Mesenchymal stem cell (in vitro differentiated cells and primary cell): ENCODE data around the gene GSTK1.

Experiments
- DNase-seq: peaks from one replicate; pipeline ENCODE4 v3.0.0-alpha.2; 2013
- H2AFZ ChIP-seq: one replicate; pipeline ENCODE4 v1.6.1; 2013; ENCODE audit warnings: low read depth, mild to moderate bottlenecking, control low read depth, inconsistent platforms, low read length, moderate library complexity
- H2AK5ac ChIP-seq: 2 replicates; pipeline ENCODE4 v1.6.1; 2013; ENCODE audit warnings: low read length, moderate library complexity, mild to moderate bottlenecking, inconsistent platforms; ENCODE audit not compliant: severe bottlenecking
- H2BK120ac ChIP-seq: one replicate; pipeline ENCODE4 v1.6.1; 2013; ENCODE audit warnings: low read depth, mild to moderate bottlenecking, inconsistent platforms, low read length, moderate library complexity
- H2BK12ac ChIP-seq, 2 experiments: one replicate each; pipeline ENCODE4 v1.6.1; 2013; ENCODE audit warnings: inconsistent platforms in 2 of 2, low read length in 2 of 2, mild to moderate bottlenecking in 2 of 2, moderate library complexity in 2 of 2, control low read depth in 1 of 2
- H2BK15ac ChIP-seq: one replicate; pipeline ENCODE4 v1.6.1; 2013; ENCODE audit warnings: mild to moderate bottlenecking, low read depth, inconsistent platforms; ENCODE audit not compliant: poor library complexity, severe bottlenecking
- H2BK5ac ChIP-seq: 2 replicates; pipeline ENCODE4 v1.6.1; 2013; ENCODE audit warnings: low read depth, mild to moderate bottlenecking, low read length, control low read depth, inconsistent platforms; ENCODE audit not compliant: poor library complexity, severe bottlenecking
- H3K14ac ChIP-seq, 2 experiments: one replicate each; pipeline ENCODE4 v1.6.1; 2013; ENCODE audit warnings: inconsistent platforms in 2 of 2, low read length in 2 of 2, control low read depth in 1 of 2, mild to moderate bottlenecking in 1 of 2, moderate library complexity in 1 of 2
- H3K18ac ChIP-seq, 2 experiments: one replicate each; pipeline ENCODE4 v1.6.1; 2013; ENCODE audit warnings: inconsistent platforms in 2 of 2, low read length in 2 of 2, control low read depth in 1 of 2, low read depth in 1 of 2, mild to moderate bottlenecking in 1 of 2
- H3K23ac ChIP-seq, 2 experiments: one replicate each; pipeline ENCODE4 v1.6.1; 2013; ENCODE audit warnings: inconsistent platforms in 2 of 2, low read length in 2 of 2, mild to moderate bottlenecking in 2 of 2, moderate library complexity in 2 of 2, control low read depth in 1 of 2
- H3K27ac ChIP-seq: 2 replicates; pipeline ENCODE4 v1.5.1; 2013; ENCODE audit warnings: mild to moderate bottlenecking, moderate library complexity, low read length, control low read depth, inconsistent platforms; ENCODE audit not compliant: poor library complexity, severe bottlenecking
- H3K27me3 ChIP-seq, 2 experiments: 2 replicates each; pipeline versions ENCODE4 v1.6.1 to v1.7.0; 2013; ENCODE audit warnings: low read length in 2 of 2, mild to moderate bottlenecking in 2 of 2, moderate library complexity in 2 of 2, control low read depth in 1 of 2, inconsistent platforms in 1 of 2; ENCODE audit not compliant: control insufficient read depth in 1 of 2, insufficient read depth in 1 of 2
- H3K36me3 ChIP-seq, 2 experiments: 2 replicates each; pipeline versions ENCODE4 v1.6.1 to v1.7.0; 2013; ENCODE audit warnings: low read length in 2 of 2, control low read depth in 1 of 2, inconsistent platforms in 1 of 2, low read depth in 1 of 2, mild to moderate bottlenecking in 1 of 2; ENCODE audit not compliant: insufficient read depth in 2 of 2, control insufficient read depth in 1 of 2
- H3K4ac ChIP-seq, 2 experiments: one replicate each; pipeline ENCODE4 v1.6.1; 2013; ENCODE audit warnings: inconsistent platforms in 2 of 2, low read length in 2 of 2, mild to moderate bottlenecking in 2 of 2, moderate library complexity in 2 of 2, control low read depth in 1 of 2, low read depth in 1 of 2
- H3K4me1 ChIP-seq: 2 replicates; pipeline ENCODE4 v1.6.1; 2013; ENCODE audit warnings: low read depth, low read length, control low read depth; ENCODE audit not compliant: control insufficient read depth, insufficient read depth
- H3K4me2 ChIP-seq: 2 replicates; pipeline ENCODE4 v1.6.1; 2013; ENCODE audit warnings: low read length, mild to moderate bottlenecking, inconsistent platforms; ENCODE audit not compliant: poor library complexity, severe bottlenecking
- H3K4me3 ChIP-seq, 2 experiments: 2 replicates each; pipeline versions ENCODE4 v1.5.1 to v1.7.0; 2013; ENCODE audit warnings: low read length in 2 of 2, mild to moderate bottlenecking in 2 of 2, control low read depth in 1 of 2, low read depth in 1 of 2; ENCODE audit not compliant: insufficient read depth in 1 of 2
- H3K79me1 ChIP-seq: replicated peaks from 2 replicates; pipeline ENCODE4 v1.6.1; 2013; ENCODE audit warnings: mild to moderate bottlenecking, control low read depth, low read length, inconsistent platforms; ENCODE audit not compliant: poor library complexity, severe bottlenecking
- H3K9ac ChIP-seq: 2 replicates; pipeline ENCODE4 v1.7.0; 2013; ENCODE audit warnings: mild to moderate bottlenecking, low read length, moderate library complexity
- H3K9me3 ChIP-seq: 2 replicates; pipeline ENCODE4 v1.7.0; 2013; ENCODE audit warnings: mild to moderate bottlenecking, low read length; ENCODE audit not compliant: control insufficient read depth
- H4K8ac ChIP-seq: one replicate; pipeline ENCODE4 v1.6.1; 2013; ENCODE audit warnings: inconsistent platforms, mild to moderate bottlenecking, low read length, moderate library complexity
- H4K91ac ChIP-seq: one replicate; pipeline ENCODE4 v1.6.1; 2013; ENCODE audit warnings: mild to moderate bottlenecking, low read length, inconsistent platforms
- WGBS: methylation state at CpG from one replicate; pipeline ENCODE4 v1.1.7; 2013; ENCODE audit warnings: mixed read lengths; 5-methylcytosine and 5-hydroxymethylcytosine counted together

GSTK1 gene

GRCh38 chr7:143299346-143299745 is 36.1 kb downstream of the GSTK1 start:
- no peak overlapping the region for H2BK12ac ChIP-seq
- H3K9ac ChIP-seq, result no peak overlapping the region
- H3K4me1 ChIP-seq, result peaks cover 3% of the 10 kb centered on the region
- no peak overlapping the region for H4K8ac ChIP-seq
- H2BK15ac ChIP-seq, result no peak overlapping the region
- no peaks in the 10 kb centered on the region for H3K9me3 ChIP-seq
- H3K18ac ChIP-seq, result no peak overlapping the region
- H3K14ac ChIP-seq, result no peak overlapping the region
- H3K36me3 ChIP-seq, result peaks cover 30 to 89% of the 10 kb centered on the region in 2 experiments
- H3K79me1 ChIP-seq, result peaks cover 19% of the 10 kb centered on the region
- WGBS, result 85% methylated on average over 1 of the region's 2 CpGs
- no peak overlapping the region for H3K4me3 ChIP-seq
- H2BK5ac ChIP-seq, result no peak overlapping the region
- no peaks in the 10 kb centered on the region for H3K27me3 ChIP-seq
- H2AK5ac ChIP-seq, result no peak overlapping the region
- no peak overlapping the region for H3K23ac ChIP-seq
- no peak overlapping the region for H2AFZ ChIP-seq
- H4K91ac ChIP-seq, result no peak overlapping the region
- peak; percentile 56 for DNase-seq
- H2BK120ac ChIP-seq, result no peak overlapping the region
- no peak overlapping the region for H3K4me2 ChIP-seq
- H3K4ac ChIP-seq, result no peak overlapping the region
- no peak overlapping the region for H3K27ac ChIP-seq

- Histone ChIP-seq H2BK120ac (no peak overlapping the region), H3K9ac (no peak overlapping the region), H3K4me3 (no peak overlapping the region), H2AK5ac (no peak overlapping the region), H3K4ac (peak overlapping the region in 1 of 2 experiments; percentile 35), H3K36me3 (peaks cover 31 to 89% of the 10 kb centered on the region in 2 experiments), H3K18ac (no peak overlapping the region), H3K79me1 (peaks cover 22% of the 10 kb centered on the region), H3K4me1 (peaks cover 3% of the 10 kb centered on the region), H2AFZ (no peak overlapping the region), H3K27me3 (no peaks in the 10 kb centered on the region), H2BK12ac (peak overlapping the region in 1 of 2 experiments; percentile 39), H3K27ac (no peak overlapping the region), H2BK15ac (no peak overlapping the region), H4K8ac (peak overlapping the region; percentile 40), H2BK5ac (no peak overlapping the region), H3K14ac (no peak overlapping the region), H3K9me3 (no peaks in the 10 kb centered on the region), H3K23ac (peak overlapping the region in 1 of 2 experiments; percentile 2), H3K4me2 (no peak overlapping the region), H4K91ac (no peak overlapping the region)
- DNase-seq, result peak; percentile 25
- WGBS, result 89% methylated on average over 8 of the region's 8 CpGs
These were observed 36.6 kb downstream of the GSTK1 start for GRCh38 chr7:143299840-143300239.

DNA sequence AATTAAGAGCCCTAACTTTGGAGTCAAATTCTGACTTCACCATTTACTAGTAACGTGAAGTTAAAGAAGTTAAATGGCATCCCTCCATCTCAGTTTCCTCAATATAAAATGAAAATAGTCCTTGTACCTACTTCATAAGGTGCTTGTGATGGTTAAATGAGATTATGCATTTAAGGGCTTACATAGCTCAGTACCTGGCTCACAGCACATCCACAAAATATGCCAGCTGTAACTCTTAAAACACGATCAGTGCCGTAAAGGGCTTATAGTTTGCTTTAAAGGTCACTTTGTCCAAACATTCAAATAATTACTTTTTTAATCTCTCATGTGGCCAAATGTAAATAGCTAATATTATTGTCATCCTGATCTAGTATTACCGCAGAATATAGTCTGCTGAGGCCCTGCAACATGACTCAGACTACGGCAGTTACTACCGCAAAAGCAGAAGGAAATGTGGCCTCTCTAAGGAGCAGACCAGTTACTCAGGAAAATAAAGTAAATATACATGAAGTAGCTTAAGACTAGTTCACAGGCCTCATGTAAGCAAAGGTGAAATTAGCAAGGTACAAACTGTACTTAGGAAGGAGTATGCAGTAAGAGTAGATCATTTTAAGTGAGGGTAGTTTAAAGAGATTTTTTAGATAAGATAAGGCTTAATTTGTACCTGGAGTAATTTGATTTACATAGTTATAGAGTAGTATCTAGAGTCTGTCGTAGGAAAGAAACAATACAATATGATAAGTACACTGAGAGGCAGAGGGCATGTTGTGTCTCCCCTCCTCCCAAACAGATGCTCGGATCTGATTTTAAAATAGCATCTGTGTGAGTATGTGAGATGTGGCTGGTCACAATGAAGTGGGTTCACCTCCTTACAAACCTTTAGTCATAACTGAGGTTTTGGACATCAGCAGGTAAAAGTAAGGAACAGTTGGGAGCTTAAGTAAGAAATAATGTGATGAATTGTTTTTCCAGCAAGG is 38.0 kb downstream of the GSTK1 start:
- Histone ChIP-seq H3K27ac (no peak overlapping the region), H3K27me3 (no peaks in the 10 kb centered on the region), H2BK12ac (no peak overlapping the region), H2BK120ac (no peak overlapping the region), H4K91ac (no peak overlapping the region), H3K9me3 (no peaks in the 10 kb centered on the region), H3K23ac (no peak overlapping the region), H4K8ac (no peak overlapping the region), H3K18ac (no peak overlapping the region), H2AFZ (no peak overlapping the region), H3K4me3 (no peak overlapping the region), H3K36me3 (peaks cover 35 to 88% of the 10 kb centered on the region in 2 experiments), H3K4me1 (peaks cover 3% of the 10 kb centered on the region), H3K9ac (no peak overlapping the region), H3K14ac (no peak overlapping the region), H3K4ac (no peak overlapping the region), H2BK5ac (no peak overlapping the region), H2AK5ac (no peak overlapping the region), H3K4me2 (no peak overlapping the region), H2BK15ac (no peak overlapping the region), H3K79me1 (peaks cover 26% of the 10 kb centered on the region)
- DNase-seq, result peak; percentile 49
- WGBS, result 87% methylated on average over 5 of the region's 8 CpGs

- Histone ChIP-seq H3K14ac (no peak overlapping the region), H3K27ac (no peak overlapping the region), H3K18ac (no peak overlapping the region), H3K4ac (no peak overlapping the region), H3K9ac (no peak overlapping the region), H2BK15ac (no peak overlapping the region), H2BK5ac (no peak overlapping the region), H3K4me1 (peaks cover 3% of the 10 kb centered on the region), H3K27me3 (no peaks in the 10 kb centered on the region), H3K4me3 (peak overlapping the region in 1 of 2 experiments; percentile 5), H3K4me2 (no peak overlapping the region), H3K9me3 (no peaks in the 10 kb centered on the region), H3K79me1 (peaks cover 26% of the 10 kb centered on the region), H4K91ac (no peak overlapping the region), H2BK12ac (no peak overlapping the region), H2AFZ (no peak overlapping the region), H3K36me3 (peaks cover 41 to 88% of the 10 kb centered on the region in 2 experiments), H4K8ac (no peak overlapping the region), H3K23ac (no peak overlapping the region), H2AK5ac (no peak overlapping the region), H2BK120ac (no peak overlapping the region)
- DNase-seq, result no peak
- WGBS, result 93% methylated on average over 8 of the region's 10 CpGs
These were observed 40.5 kb downstream of the GSTK1 start for GRCh38 chr7:143303733-143304132.
